Right ventricle myocardium superior (tissue), 1 donor: ENCODE data around the gene ATG16L2. TPM values are rescaled to one million over a fixed set of nuclear protein-coding genes. Genes with fewer than 3 reads are reported as not detected.
A peak's percentile ranks its signal among the peaks of the same experiment; 100 is the strongest.
"Not testable (repeated sequence)": the region's sequence is repeated elsewhere in the genome, so short reads cannot be mapped to it uniquely, and the experiment has no call there.

Experiments
- ATAC-seq: fragments of 200-7000 bp; cut with Tn5 transposase; one replicate; pipeline ENCODE4 v1.9.1; 2020; ENCODE audit warnings: mild to moderate bottlenecking; ENCODE audit not compliant: poor library complexity
- DNase-seq: peaks from one replicate; pipeline ENCODE4 v3.0.0-alpha.2; 2020
- intact Hi-C: fragments of 100-400 bp; cut with DNase I; formaldehyde crosslinking; loops from one replicate; pipeline ENCODE4 v1.11.2; 2022
- total RNA-seq: library from RNA; stranded (reverse); fragmentation: NEBNext Ultra II Directional; extraction: Animal tissue kit (Norgen Biotek cat#: 25700); gene quantifications from one replicate; pipeline ENCODE4 v1.2.1, GENCODE V29; 2021
- donor health status: DM: no; HTN: yes; CAD: no; lungs with severe emphysema.

Gene ATG16L2
- total RNA-seq, 1 donor from 2014 or later = 16.8 TPM

DNA sequence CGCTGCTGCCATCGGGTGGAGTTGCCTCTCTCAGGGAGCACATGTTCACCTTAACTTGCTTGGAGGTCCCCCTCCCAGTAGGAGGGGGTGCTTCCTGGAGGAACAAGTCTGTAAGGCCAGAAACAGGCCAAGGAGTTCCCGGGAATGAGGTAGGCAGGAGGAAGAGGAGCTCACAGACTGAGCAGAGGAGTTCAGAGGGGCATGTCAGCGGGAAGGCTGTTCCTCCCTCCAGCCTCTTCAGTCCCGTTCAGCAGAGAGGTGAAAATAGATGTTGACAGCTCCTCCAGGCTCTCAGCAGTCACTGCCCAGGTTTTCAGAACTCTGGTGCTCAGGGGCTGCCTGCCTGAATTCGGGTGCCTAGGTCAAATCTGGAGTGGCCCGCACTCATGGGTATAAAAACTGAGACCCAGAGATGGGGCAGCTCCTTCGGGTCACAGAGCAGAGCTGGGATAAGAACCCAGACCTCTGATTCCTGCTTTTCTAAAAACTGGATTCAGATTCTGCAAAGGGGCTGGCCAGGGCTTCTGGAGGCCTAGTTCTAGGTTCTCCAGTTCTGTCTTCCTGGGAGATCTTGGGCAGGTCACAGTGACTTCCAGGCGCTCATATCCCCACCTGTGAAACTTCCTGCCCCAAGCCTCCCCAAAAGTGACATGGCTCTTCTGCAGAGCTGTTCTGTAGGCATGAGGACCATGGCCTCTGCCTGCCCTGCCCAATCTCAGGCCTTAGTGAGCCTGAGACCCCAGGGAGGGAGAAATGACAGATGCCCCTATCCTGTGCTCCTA lies 18.3 kb downstream of the ATG16L2 start:
- DNase-seq = no peak
- intact Hi-C loops = loop anchor here (5.0 kb wide), 1 partner anchor 405 kb away; no protein-coding TSS in a partner anchor
- ATAC-seq = peak; percentile 14

GRCh38 chr11:72833083-72833733 lies 19.0 kb downstream of the ATG16L2 start:
- DNase-seq (no peak), ATAC-seq (no peak)
- intact Hi-C loops = loop anchor here (5.0 kb wide), 1 partner anchor 404 kb away; no protein-coding TSS in a partner anchor

- ATAC-seq (peak; percentile 47), DNase-seq (no peak)
- intact Hi-C loops = loop anchor here (5.0 kb wide), 1 partner anchor 403 kb away; no protein-coding TSS in a partner anchor
Measured at GRCh38 chr11:72833811-72834493, 19.7 kb downstream of the ATG16L2 start.

DNA sequence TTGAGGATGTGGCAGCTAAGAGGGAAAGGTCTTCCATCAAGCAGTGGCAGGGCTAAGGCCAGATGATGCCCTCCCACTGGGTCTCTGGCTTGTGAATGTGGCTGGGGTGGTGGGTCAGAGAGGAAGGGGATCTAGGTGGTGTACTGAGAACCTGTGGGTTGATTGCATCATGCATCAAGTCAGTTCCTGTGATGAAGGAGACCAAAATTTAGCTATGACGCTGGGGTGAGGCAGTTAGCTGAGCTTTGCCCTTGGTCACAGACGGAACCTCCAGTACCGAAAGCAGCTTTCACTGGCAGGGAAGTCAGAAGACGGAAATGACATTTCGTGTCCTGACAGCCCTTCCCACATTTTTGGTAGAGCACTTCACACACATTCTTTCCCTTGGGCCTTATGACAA lies 20.7 kb downstream of the ATG16L2 start:
- no peak for DNase-seq
- peak; percentile 40 for ATAC-seq
- intact Hi-C loops = loop anchor here (5.0 kb wide), 1 partner anchor 402 kb away; no protein-coding TSS in a partner anchor

- ATAC-seq (peak; percentile 16), DNase-seq (peak; percentile 88)
- intact Hi-C loops = no loop called here
Measured at GRCh38 chr11:72836111-72836510, 21.9 kb downstream of the ATG16L2 start.

GRCh38 chr11:72838691-72839305 lies 24.6 kb downstream of the ATG16L2 start:
- ATAC-seq (no peak), DNase-seq (no peak)
- intact Hi-C loops = no loop called here

- ATAC-seq (no peak), DNase-seq (no peak)
- intact Hi-C loops = no loop called here
Measured at GRCh38 chr11:72840780-72841179, 26.6 kb downstream of the ATG16L2 start.

GRCh38 chr11:72841397-72841796 lies 27.2 kb downstream of the ATG16L2 start:
- ATAC-seq = no peak
- no peak for DNase-seq
- intact Hi-C loops = no loop called here

GRCh38 chr11:72842126-72842525 lies 27.9 kb downstream of the ATG16L2 start:
- no peak for ATAC-seq
- intact Hi-C loops = no loop called here

GRCh38 chr11:72842653-72843330 lies 28.6 kb downstream of the ATG16L2 start:
- intact Hi-C loops = no loop called here
- ATAC-seq = peak; percentile 19

More at GRCh38 chr11:72842126-72842525, 27.9 kb downstream of the ATG16L2 start:
- DNase-seq = no peak

GRCh38 chr11:72844356-72844755 lies 30.1 kb downstream of the ATG16L2 start:
- ATAC-seq = peak; percentile 71

More at GRCh38 chr11:72842653-72843330, 28.6 kb downstream of the ATG16L2 start:
- DNase-seq = no peak

GRCh38 chr11:72848846-72849466 lies 34.7 kb downstream of the ATG16L2 start:
- intact Hi-C loops = no loop called here
- DNase-seq (no peak), ATAC-seq (peak; percentile 47)

More at GRCh38 chr11:72844356-72844755, 30.1 kb downstream of the ATG16L2 start:
- intact Hi-C loops = no loop called here
- DNase-seq = no peak

- ATAC-seq (no peak), DNase-seq (no peak)
- intact Hi-C loops = no loop called here
Measured at GRCh38 chr11:72850832-72851231, 36.6 kb downstream of the ATG16L2 start.

DNA sequence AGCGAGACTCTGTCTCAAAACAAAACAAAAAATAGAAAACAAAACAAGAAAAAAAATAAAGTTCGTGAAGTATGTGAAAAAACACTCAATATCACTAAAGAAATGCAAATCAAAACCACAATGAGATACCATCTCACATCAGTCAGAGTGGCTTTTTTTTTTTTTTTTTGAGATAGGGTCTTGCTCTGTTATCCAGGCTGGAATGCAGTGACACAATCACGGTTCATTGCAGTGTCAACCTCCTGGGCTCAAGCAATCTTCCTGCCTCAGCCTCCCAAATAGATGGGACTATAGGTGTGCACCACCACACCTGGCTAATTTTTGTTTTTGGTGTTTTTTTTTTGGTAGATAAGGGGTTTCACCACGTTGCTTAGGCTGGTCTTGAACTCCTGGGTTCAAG lies 37.5 kb downstream of the ATG16L2 start:
- intact Hi-C loops = no loop called here
- DNase-seq = no peak
- no peak for ATAC-seq

GRCh38 chr11:72856065-72856464 lies 41.9 kb downstream of the ATG16L2 start:
- intact Hi-C loops = no loop called here
- ATAC-seq (peak; percentile 90), DNase-seq (no peak)

DNA sequence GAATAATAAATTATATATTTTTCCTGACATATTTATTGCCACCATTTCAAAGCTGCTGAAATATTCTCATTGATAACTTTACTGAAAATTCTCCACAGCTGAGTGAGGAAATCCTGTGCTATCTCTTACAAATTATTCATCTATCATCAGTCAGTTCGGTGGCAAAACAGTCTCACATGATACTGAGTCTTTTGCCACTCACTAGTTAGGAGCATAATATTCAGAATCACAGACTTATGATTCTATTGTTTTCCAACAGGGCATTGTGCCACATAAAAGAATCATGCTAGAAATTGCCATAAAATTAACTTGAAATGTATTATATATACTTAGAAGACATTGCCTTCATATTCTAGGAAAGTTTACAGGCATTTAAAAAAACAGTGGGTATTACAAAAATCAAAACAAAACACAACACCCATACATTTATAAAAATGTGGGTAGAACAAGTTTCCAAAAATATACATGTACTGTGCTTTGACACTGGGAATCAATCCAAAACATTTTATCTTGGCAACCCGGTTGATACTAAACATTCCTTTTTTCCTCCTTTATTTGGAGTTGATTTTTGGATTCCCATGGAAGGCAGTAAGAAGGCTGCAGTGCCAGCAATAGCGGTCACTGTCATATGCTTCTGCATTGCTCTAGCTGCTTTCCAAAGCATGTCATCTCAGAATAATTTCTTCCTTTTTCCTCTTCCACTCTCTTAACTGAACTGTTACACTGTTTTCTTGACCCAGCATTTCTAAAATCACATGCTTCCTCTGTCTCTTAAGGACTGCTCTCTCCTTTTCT lies 42.5 kb downstream of the ATG16L2 start:
- DNase-seq (no peak), ATAC-seq (peak; percentile 71)
- intact Hi-C loops = no loop called here

DNA sequence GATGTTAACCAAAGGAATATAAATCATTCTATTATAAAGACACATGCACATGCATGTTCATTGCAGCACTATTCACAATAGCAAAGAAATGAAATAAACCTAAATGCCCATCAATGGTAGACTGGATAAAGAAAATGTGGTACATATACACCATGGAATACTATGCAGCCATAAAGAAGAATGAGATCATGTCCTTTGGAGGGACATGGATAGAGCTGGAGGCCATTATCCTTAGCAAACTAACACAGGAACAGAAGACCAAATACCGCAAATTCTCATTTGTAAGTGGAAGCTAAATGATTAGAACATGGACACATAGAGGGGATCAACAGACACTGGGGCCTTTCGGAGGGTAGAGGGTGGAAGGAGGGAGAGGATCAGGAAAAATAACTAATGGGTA lies 44.1 kb downstream of the ATG16L2 start:
- intact Hi-C loops, DNase-seq, ATAC-seq: not testable (repeated sequence)
